ENCODE data around the gene ATXN1.

DNA sequence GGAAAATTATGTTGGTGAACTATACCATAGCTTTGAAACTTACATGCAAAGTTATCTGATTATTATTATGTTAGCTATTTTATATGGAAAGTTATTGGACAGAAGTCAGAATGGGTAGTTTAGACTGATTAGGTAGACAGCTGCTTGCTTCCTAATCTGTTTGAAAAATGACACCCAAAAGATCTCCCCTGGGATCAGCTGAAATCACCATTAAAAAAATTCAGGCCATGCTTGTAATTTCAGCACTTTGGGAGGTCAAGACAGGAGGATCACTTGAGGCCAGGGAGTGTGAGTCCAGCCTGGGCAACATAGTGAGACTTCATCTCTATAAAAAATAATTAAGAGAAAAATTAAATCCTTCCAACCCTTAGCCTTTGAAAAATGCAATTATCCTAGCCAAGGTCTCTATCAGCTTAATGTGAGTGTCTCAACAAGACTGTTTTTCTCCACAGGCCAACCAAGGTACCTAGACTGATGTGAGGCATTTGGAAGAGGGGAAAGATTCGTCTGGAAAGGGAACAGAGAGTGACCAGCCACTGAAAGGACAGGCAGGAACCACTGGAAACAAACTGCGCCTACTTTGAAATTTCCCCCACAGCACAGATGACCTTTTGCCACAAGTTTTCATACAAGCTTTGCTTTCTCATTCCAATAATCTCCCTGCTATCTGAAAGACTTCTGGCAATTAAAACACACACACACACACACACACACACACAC lies 290.6 kb downstream of the ATXN1 start:
- TF ChIP-seq EP300 (IDR thresholded peaks at IDR 0.05) = no peak
- TF ChIP-seq POLR2A (IDR thresholded peaks at IDR 0.05; ENCODE audit: low read length) = no peak
- TF ChIP-seq, protein P1, sequence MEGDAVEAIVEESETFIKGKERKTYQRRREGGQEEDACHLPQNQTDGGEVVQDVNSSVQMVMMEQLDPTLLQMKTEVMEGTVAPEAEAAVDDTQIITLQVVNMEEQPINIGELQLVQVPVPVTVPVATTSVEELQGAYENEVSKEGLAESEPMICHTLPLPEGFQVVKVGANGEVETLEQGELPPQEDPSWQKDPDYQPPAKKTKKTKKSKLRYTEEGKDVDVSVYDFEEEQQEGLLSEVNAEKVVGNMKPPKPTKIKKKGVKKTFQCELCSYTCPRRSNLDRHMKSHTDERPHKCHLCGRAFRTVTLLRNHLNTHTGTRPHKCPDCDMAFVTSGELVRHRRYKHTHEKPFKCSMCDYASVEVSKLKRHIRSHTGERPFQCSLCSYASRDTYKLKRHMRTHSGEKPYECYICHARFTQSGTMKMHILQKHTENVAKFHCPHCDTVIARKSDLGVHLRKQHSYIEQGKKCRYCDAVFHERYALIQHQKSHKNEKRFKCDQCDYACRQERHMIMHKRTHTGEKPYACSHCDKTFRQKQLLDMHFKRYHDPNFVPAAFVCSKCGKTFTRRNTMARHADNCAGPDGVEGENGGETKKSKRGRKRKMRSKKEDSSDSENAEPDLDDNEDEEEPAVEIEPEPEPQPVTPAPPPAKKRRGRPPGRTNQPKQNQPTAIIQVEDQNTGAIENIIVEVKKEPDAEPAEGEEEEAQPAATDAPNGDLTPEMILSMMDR (IDR thresholded peaks at IDR 0.05) = no peak
- TF ChIP-seq, protein P2, sequence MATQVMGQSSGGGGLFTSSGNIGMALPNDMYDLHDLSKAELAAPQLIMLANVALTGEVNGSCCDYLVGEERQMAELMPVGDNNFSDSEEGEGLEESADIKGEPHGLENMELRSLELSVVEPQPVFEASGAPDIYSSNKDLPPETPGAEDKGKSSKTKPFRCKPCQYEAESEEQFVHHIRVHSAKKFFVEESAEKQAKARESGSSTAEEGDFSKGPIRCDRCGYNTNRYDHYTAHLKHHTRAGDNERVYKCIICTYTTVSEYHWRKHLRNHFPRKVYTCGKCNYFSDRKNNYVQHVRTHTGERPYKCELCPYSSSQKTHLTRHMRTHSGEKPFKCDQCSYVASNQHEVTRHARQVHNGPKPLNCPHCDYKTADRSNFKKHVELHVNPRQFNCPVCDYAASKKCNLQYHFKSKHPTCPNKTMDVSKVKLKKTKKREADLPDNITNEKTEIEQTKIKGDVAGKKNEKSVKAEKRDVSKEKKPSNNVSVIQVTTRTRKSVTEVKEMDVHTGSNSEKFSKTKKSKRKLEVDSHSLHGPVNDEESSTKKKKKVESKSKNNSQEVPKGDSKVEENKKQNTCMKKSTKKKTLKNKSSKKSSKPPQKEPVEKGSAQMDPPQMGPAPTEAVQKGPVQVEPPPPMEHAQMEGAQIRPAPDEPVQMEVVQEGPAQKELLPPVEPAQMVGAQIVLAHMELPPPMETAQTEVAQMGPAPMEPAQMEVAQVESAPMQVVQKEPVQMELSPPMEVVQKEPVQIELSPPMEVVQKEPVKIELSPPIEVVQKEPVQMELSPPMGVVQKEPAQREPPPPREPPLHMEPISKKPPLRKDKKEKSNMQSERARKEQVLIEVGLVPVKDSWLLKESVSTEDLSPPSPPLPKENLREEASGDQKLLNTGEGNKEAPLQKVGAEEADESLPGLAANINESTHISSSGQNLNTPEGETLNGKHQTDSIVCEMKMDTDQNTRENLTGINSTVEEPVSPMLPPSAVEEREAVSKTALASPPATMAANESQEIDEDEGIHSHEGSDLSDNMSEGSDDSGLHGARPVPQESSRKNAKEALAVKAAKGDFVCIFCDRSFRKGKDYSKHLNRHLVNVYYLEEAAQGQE (IDR thresholded peaks at IDR 0.05) = no peak
- no peak for TF ChIP-seq CEBPB (IDR thresholded peaks at IDR 0.05)
- no peak for TF ChIP-seq TFCP2L1 (CRISPR knock-in tag; IDR thresholded peaks at IDR 0.05)
- TF ChIP-seq CBX8 (IDR thresholded peaks at IDR 0.05) = no peak
- TF ChIP-seq, protein P3, sequence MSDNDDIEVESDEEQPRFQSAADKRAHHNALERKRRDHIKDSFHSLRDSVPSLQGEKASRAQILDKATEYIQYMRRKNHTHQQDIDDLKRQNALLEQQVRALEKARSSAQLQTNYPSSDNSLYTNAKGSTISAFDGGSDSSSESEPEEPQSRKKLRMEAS (IDR thresholded peaks at IDR 0.05) = no peak
- TF ChIP-seq RAD21 (conservative IDR thresholded peaks at IDR 0.05 in 1 of 2, IDR thresholded peaks at IDR 0.05 in 1 of 2) = no peak
